Endothelial cell of umbilical vein (primary cell): ENCODE data around the gene EXOC6B. TPM values are rescaled to one million over a fixed set of nuclear protein-coding genes. Genes with fewer than 3 reads are reported as not detected.
A peak's percentile ranks its signal among the peaks of the same experiment; 100 is the strongest.

ENCODE experiments used
- BruUV-seq: library from RNA; stranded (reverse); fragments of 400-500 nt; replicated peaks from 2 replicates; lab custom pipeline; 2021; lab: Mats Ljungman, UMichigan
- CTCF ChIA-PET: fragments of 300-600, 350-600 bp; sonication (Branson Sonifier 250); formaldehyde crosslinking; loops from one replicate; lab custom pipeline; 2021; ENCODE audit warnings: antibody characterized with exemption, inconsistent platforms; lab: Charles Lee
- POLR2A ChIA-PET: fragments of 300-600, 350-600 bp; sonication (Branson Sonifier 250); formaldehyde crosslinking; loops from one replicate; lab custom pipeline; 2021; ENCODE audit warnings: antibody characterized with exemption, inconsistent platforms; lab: Charles Lee
- DNase-seq: peaks from one replicate; pipeline ENCODE4 v3.0.0-alpha.2; 2011; ENCODE audit warnings: low read depth, low spot score
- FAIRE-seq: peaks from 2 replicates; lab custom pipeline; 2011; peaks lifted over from hg19 to GRCh38; lab: Jason Lieb, UNC
- H2AFZ ChIP-seq: 2 replicates; pipeline ENCODE4 v1.6.0; 2012; ENCODE audit warnings: low read depth, low read length, control low read depth, inconsistent platforms
- H3K27ac ChIP-seq: 2 replicates; pipeline ENCODE4 v1.5.1; 2011; ENCODE audit warnings: low read depth, mild to moderate bottlenecking, control low read depth, low read length, moderate library complexity; ENCODE audit not compliant: insufficient read depth
- H3K27me3 ChIP-seq, 2 experiments: 2 replicates each; pipeline versions ENCODE4 v1.6.0 to v1.6.1; 2011; ENCODE audit warnings: low read length in 2 of 2, mixed read lengths in 1 of 2; ENCODE audit not compliant: control insufficient read depth in 2 of 2, insufficient read depth in 2 of 2
- H3K36me3 ChIP-seq, 2 experiments: 2 replicates in 1 of 2; 3 replicates in 1 of 2; pipeline ENCODE4 v1.5.1; 2011; ENCODE audit warnings: low read length in 2 of 2, mild to moderate bottlenecking in 1 of 2, moderate library complexity in 1 of 2; ENCODE audit not compliant: control insufficient read depth in 2 of 2, insufficient read depth in 2 of 2; ENCODE audit errors: extremely low read depth in 1 of 2
- H3K4me1 ChIP-seq: 3 replicates; pipeline ENCODE4 v1.5.1; 2011; ENCODE audit warnings: mild to moderate bottlenecking, low read length; ENCODE audit not compliant: control insufficient read depth, insufficient read depth; ENCODE audit errors: extremely low read depth
- H3K4me2 ChIP-seq: 2 replicates; pipeline ENCODE4 v1.6.1; 2011; ENCODE audit warnings: low read length, control low read depth, mixed read lengths; ENCODE audit not compliant: insufficient read depth
- H3K4me3 ChIP-seq, 3 experiments: fragments of 200-600 bp in 1 of 3; sonication (generic), shearing (Covaris generic) in 1 of 3; replicated peaks in 1 of 3; 2 replicates each; pipeline ENCODE4 v1.5.1; 2011 to 2016; ENCODE audit warnings: control low read depth in 3 of 3, low read length in 3 of 3, mild to moderate bottlenecking in 2 of 3, inconsistent platforms in 1 of 3, low read depth in 1 of 3, moderate library complexity in 1 of 3; ENCODE audit not compliant: insufficient read depth in 1 of 3
- H3K79me2 ChIP-seq: 2 replicates; pipeline ENCODE4 v1.6.0; 2012; ENCODE audit warnings: low read length, inconsistent platforms; ENCODE audit not compliant: control insufficient read depth, insufficient read depth
- H3K9ac ChIP-seq: replicated peaks from 2 replicates; pipeline ENCODE3; 2011; ENCODE audit warnings: low read length, control low read depth; ENCODE audit not compliant: insufficient read depth; ENCODE audit errors: extremely low read depth
- H3K9me1 ChIP-seq: replicated peaks from 3 replicates; pipeline ENCODE4 v1.6.0; 2011; ENCODE audit warnings: mild to moderate bottlenecking, low read length; ENCODE audit not compliant: control insufficient read depth, insufficient read depth; ENCODE audit errors: extremely low read depth
- H3K9me3 ChIP-seq: replicated peaks from 2 replicates; pipeline ENCODE4 v1.5.1; 2012; ENCODE audit warnings: low read length, inconsistent platforms; ENCODE audit not compliant: control insufficient read depth, insufficient read depth
- H4K20me1 ChIP-seq: replicated peaks from 2 replicates; pipeline ENCODE3; 2011; ENCODE audit warnings: mild to moderate bottlenecking, low read length; ENCODE audit not compliant: control insufficient read depth, insufficient read depth; ENCODE audit errors: extremely low read depth
- CTCF ChIP-seq, 2 donors: IDR thresholded peaks; 1 replicate in 1 of 2; 2 replicates in 1 of 2; pipeline ENCODE4 v1.5.1; 2011; ENCODE audit warnings: low read length in 2 of 2, mild to moderate bottlenecking in 2 of 2, moderate library complexity in 2 of 2, control low read depth in 1 of 2, inconsistent platforms in 1 of 2, low read depth in 1 of 2; ENCODE audit not compliant: insufficient read depth in 1 of 2; ENCODE audit errors: extremely low read depth in 1 of 2
- EZH2 ChIP-seq: IDR thresholded peaks from 2 replicates; pipeline ENCODE4 v1.6.1; 2012; ENCODE audit warnings: borderline replicate concordance, low read depth, mild to moderate bottlenecking, moderate library complexity, low read length, inconsistent platforms; ENCODE audit not compliant: severe bottlenecking
- FOS ChIP-seq: IDR thresholded peaks from 2 replicates; pipeline ENCODE4 v1.6.1; 2011; ENCODE audit warnings: mild to moderate bottlenecking, low read length, moderate library complexity, borderline replicate concordance; ENCODE audit not compliant: insufficient read depth
- GATA2 ChIP-seq: IDR thresholded peaks from 2 replicates; pipeline ENCODE4 v1.7.0; 2011; ENCODE audit warnings: low read depth, mild to moderate bottlenecking, moderate library complexity, mixed read lengths, low read length; ENCODE audit not compliant: insufficient read length, insufficient read depth
- JUN ChIP-seq: IDR thresholded peaks from 2 replicates; pipeline ENCODE4 v1.6.1; 2011; ENCODE audit warnings: borderline replicate concordance, low read depth; ENCODE audit not compliant: insufficient read length, insufficient read depth
- MAX ChIP-seq: IDR thresholded peaks from 2 replicates; pipeline ENCODE4 v1.6.1; 2011; ENCODE audit not compliant: insufficient read depth, insufficient read length
- MYC ChIP-seq: IDR thresholded peaks from one replicate; pipeline ENCODE4 v1.6.1; 2011; ENCODE audit warnings: mild to moderate bottlenecking, low read depth, low read length
- POLR2A ChIP-seq: IDR thresholded peaks from 2 replicates; pipeline ENCODE4 v1.6.1; 2012; ENCODE audit warnings: low read depth, mild to moderate bottlenecking, control low read depth, low read length
- POLR2AphosphoS5 ChIP-seq: IDR thresholded peaks from 2 replicates; pipeline ENCODE4 v1.6.1; 2012; ENCODE audit warnings: low read depth, mild to moderate bottlenecking, control low read depth, low read length, moderate library complexity; ENCODE audit not compliant: insufficient read depth
- dilution Hi-C: fragments of 300-500 bp; cut with MboI; formaldehyde crosslinking; loops from one replicate; pipeline ENCODE4 v1.15.0; 2019; ENCODE audit warnings: low sequenced_read_pairs; ENCODE audit not compliant: extremely low pct_ligation_motif_present
- intact Hi-C: fragments of 100-400 bp; cut with micrococcal nuclease; formaldehyde crosslinking; loops from one replicate; pipeline ENCODE4 v1.10.0; 2022
- polyA plus RNA-seq, 4 experiments: library from polyadenylated mRNA; depleted of rRNA in 3 of 4; stranded (reverse) in 3 of 4; unstranded in 1 of 4; fragments of >200 nt; gene quantifications; 2 replicates each; pipeline versions ENCODE4 v1.2.1 to v1.2.3, GENCODE V29; 2011 to 2012; ENCODE audit warnings: missing spikeins in 1 of 4
- total RNA-seq: library from RNA; stranded (reverse); gene quantifications from 2 replicates; pipeline ENCODE4 v1.2.3, GENCODE V29; 2021

EXOC6B gene
- total and polyA plus RNA-seq, 2 donors (not counting 3 experiments of a cell fraction or from before 2014, with no cell fraction given) = 10.8 to 34.8 TPM

GRCh38 chr2:72803626-72804320, 22.1 kb downstream of the EXOC6B start:
- dilution Hi-C loops (no loop called here), intact Hi-C loops (no loop called here)
- H3K4me3 ChIP-seq = no peak overlapping the region
- ChIA-PET POLR2A (no interaction called here), CTCF (interaction anchor here (0.7 to 1.8 kb wide), 11 partner anchors 9 to 79 kb away, joined by 4 to 15 read pairs (median 6); no protein-coding TSS in a partner anchor)
- no peak for FAIRE-seq
- H3K27ac ChIP-seq = no peak overlapping the region
- no peaks in the 10 kb centered on the region for H3K4me1 ChIP-seq
- H3K9me3 ChIP-seq = no peaks in the 10 kb centered on the region
- peak; percentile 2 for DNase-seq
- H3K4me2 ChIP-seq = no peak overlapping the region
- no peak overlapping the region for H3K9ac ChIP-seq
- BruUV-seq = no TSS peak
- no peaks in the 10 kb centered on the region for H3K27me3 ChIP-seq
- no peaks in the 10 kb centered on the region for H4K20me1 ChIP-seq
- no peaks in the 10 kb centered on the region for H3K9me1 ChIP-seq
- H3K79me2 ChIP-seq = peaks cover 2% of the 10 kb centered on the region
- TF ChIP-seq EZH2 = no peak
- no peak for TF ChIP-seq JUN
- TF ChIP-seq POLR2AphosphoS5 = no peak
- TF ChIP-seq MYC = no peak
- no peak for TF ChIP-seq CTCF (IDR thresholded peaks at IDR 0.05; ENCODE audit: extremely low read depth in 1 of 2, insufficient read depth in 1 of 2, low read depth in 1 of 2, low read length in 2 of 2)
- TF ChIP-seq POLR2A = no peak
- TF ChIP-seq FOS = no peak
- no peak for TF ChIP-seq GATA2
- TF ChIP-seq MAX = no peak
- H2AFZ ChIP-seq = no peak overlapping the region
- H3K36me3 ChIP-seq = no peaks in the 10 kb centered on the region
